Measurements from ENCODE around the gene DNAJC5G. TPM values are rescaled to one million over a fixed set of nuclear protein-coding genes. Genes with fewer than 3 reads are reported as not detected.

DNAJC5G gene
- total RNA-seq, 4 donors from 2014 or later = not detected

- DNase-seq (ENCODE audit: low spot score in 2 of 2) = no peak
- 4 to 6% methylated on average over 16 to 19 of the region's 40 CpGs for WGBS, 2 donors
- intact Hi-C loops (cut with DNase I; ENCODE audit: low total_unique reads) = no loop called here
- no peak overlapping the region for H3K4me3 ChIP-seq (ENCODE audit: low read depth, poor library complexity, severe bottlenecking)
- TF ChIP-seq, protein P1, sequence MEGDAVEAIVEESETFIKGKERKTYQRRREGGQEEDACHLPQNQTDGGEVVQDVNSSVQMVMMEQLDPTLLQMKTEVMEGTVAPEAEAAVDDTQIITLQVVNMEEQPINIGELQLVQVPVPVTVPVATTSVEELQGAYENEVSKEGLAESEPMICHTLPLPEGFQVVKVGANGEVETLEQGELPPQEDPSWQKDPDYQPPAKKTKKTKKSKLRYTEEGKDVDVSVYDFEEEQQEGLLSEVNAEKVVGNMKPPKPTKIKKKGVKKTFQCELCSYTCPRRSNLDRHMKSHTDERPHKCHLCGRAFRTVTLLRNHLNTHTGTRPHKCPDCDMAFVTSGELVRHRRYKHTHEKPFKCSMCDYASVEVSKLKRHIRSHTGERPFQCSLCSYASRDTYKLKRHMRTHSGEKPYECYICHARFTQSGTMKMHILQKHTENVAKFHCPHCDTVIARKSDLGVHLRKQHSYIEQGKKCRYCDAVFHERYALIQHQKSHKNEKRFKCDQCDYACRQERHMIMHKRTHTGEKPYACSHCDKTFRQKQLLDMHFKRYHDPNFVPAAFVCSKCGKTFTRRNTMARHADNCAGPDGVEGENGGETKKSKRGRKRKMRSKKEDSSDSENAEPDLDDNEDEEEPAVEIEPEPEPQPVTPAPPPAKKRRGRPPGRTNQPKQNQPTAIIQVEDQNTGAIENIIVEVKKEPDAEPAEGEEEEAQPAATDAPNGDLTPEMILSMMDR (IDR thresholded peaks at IDR 0.05) = no peak
- TF ChIP-seq POLR2A (IDR thresholded peaks at IDR 0.05) = no peak
Measured at GRCh38 chr2:27261926-27262298, 13.3 kb upstream of the DNAJC5G start.

- TF ChIP-seq, protein P1 (IDR thresholded peaks at IDR 0.05) = no peak
- TF ChIP-seq POLR2A (IDR thresholded peaks at IDR 0.05) = no peak
- WGBS, 2 donors = 1 to 2% methylated on average over 41 to 57 of the region's 96 CpGs
Measured at GRCh38 chr2:27262379-27263286, 12.6 kb upstream of the DNAJC5G start, which contains the start of gene SLC30A3. TSS of gene SLC30A3 (minus strand) at chr2:27263047. CDS start at chr2:27262906, 141 bp downstream.

GRCh38 chr2:27263287-27264252, 11.7 kb upstream of the DNAJC5G start:
- peak overlapping the region; percentile 30 for H3K4me3 ChIP-seq (ENCODE audit: low read depth, poor library complexity, severe bottlenecking)
- no peak for TF ChIP-seq POLR2A (IDR thresholded peaks at IDR 0.05)
- TF ChIP-seq, protein P1 (IDR thresholded peaks at IDR 0.05) = no peak
- DNase-seq (ENCODE audit: low spot score in 2 of 2) = no peak
- WGBS, 2 donors = 3 to 5% methylated on average over 44 to 46 of the region's 46 CpGs
- intact Hi-C loops (cut with DNase I; ENCODE audit: low total_unique reads) = no loop called here

More at GRCh38 chr2:27262379-27263286, 12.6 kb upstream of the DNAJC5G start, which contains the start of gene SLC30A3:
- intact Hi-C loops (cut with DNase I; ENCODE audit: low total_unique reads) = no loop called here
- peak within 1 kb of the TSS; percentile 30 for H3K4me3 ChIP-seq (ENCODE audit: low read depth, poor library complexity, severe bottlenecking)
- DNase-seq (ENCODE audit: low spot score in 2 of 2) = peak; percentile 39 to 92

- H3K4me3 ChIP-seq (ENCODE audit: low read depth, poor library complexity, severe bottlenecking) = no peak overlapping the region
- intact Hi-C loops (cut with DNase I; ENCODE audit: low total_unique reads) = no loop called here
- 1% methylated on average over 35 to 38 of the region's 38 CpGs for WGBS, 2 donors
- TF ChIP-seq, protein P1 (IDR thresholded peaks at IDR 0.05) = no peak
- TF ChIP-seq POLR2A (IDR thresholded peaks at IDR 0.05) = no peak
- no peak for DNase-seq (ENCODE audit: low spot score in 2 of 2)
Measured at GRCh38 chr2:27264253-27264752, 10.9 kb upstream of the DNAJC5G start.

DNA sequence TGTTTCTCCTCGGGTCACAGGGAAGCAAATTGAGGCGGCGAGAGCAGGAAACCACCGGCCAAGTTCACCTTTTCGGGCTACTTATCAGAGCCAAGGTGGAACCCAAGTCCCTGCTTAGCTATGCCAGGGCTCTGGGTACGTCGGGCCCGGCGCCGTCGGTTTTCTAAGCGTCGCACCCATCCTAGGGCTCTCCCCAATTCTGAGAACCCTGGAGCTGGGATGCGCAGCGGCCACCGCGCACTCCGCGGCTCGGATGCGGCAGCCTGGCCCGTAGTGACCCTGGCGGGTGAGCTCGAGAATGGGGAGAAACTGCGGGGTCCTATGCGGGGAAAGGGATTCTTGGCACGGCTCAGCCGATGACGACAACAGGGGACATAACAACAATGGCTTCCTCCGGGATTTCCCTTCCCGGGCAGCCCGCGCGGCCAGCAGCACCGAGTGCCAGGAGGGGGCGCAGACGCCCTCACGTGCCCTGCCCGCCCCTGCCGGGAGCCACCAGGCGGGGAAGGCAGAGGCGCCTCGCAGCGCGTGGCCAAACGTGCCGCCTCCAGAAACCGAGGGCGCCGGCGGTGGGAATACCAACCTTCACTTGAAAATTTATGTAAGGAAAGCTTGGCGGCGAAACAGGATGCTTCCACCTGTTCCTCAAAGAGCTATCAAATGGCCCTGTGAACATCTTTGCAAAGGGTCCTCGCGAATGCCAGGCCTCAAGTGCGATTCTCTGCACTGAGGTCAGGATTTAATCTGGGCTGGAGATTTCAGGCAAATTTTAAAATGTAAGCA, 10.3 kb upstream of the DNAJC5G start:
- 4 to 6% methylated on average over 47 to 51 of the region's 56 CpGs for WGBS, 2 donors
- intact Hi-C loops (cut with DNase I; ENCODE audit: low total_unique reads) = no loop called here
- H3K4me3 ChIP-seq (ENCODE audit: low read depth, poor library complexity, severe bottlenecking) = no peak overlapping the region
- no peak for TF ChIP-seq POLR2A (IDR thresholded peaks at IDR 0.05)
- TF ChIP-seq, protein P1 (IDR thresholded peaks at IDR 0.05) = peak in 1 of 3 donors; percentile 16
- no peak for DNase-seq (ENCODE audit: low spot score in 2 of 2)
